OCI-LY1 (cell line): ENCODE results near the gene DENND5A.

Experiments used
- CTCF ChIP-seq: fragments of 200-600 bp; sonication (generic), shearing (Covaris generic); IDR thresholded peaks from 2 replicates; pipeline ENCODE4 v1.5.1; 2017; ENCODE audit warnings: mild to moderate bottlenecking, antibody characterized with exemption, low read length, moderate library complexity, mixed read lengths
- EZH2 ChIP-seq: fragments of 200-600 bp; sonication (generic), shearing (Covaris generic); IDR thresholded peaks from 2 replicates; pipeline ENCODE4 v1.8.0; 2017; ENCODE audit warnings: borderline replicate concordance, mixed run types, mild to moderate bottlenecking, antibody characterized with exemption, low read length, moderate library complexity, mixed read lengths

- TF ChIP-seq CTCF (no peak), EZH2 (no peak)
Observed at GRCh38 chr11:9253086-9253485, 12.1 kb downstream of the DENND5A start.
